Nephron (organoid): ENCODE measurements around the gene ANKRD24.
"Not testable (repeated sequence)": the region's sequence is repeated elsewhere in the genome, so short reads cannot be mapped to it uniquely, and the experiment has no call there.

Experiments
- H3K27ac Mint-ChIP-seq, 3 experiments: 2 replicates each; pipeline ENCODE4 v1.8.0; 2020; ENCODE audit warnings: mixed read lengths in 3 of 3, mild to moderate bottlenecking in 2 of 3, moderate library complexity in 1 of 3
- H3K27me3 Mint-ChIP-seq: 2 replicates; pipeline ENCODE4 v1.8.0; 2021; ENCODE audit warnings: low read depth, mild to moderate bottlenecking, moderate library complexity, mixed read lengths
- H3K36me3 Mint-ChIP-seq: 2 replicates; pipeline ENCODE4 v1.8.0; 2020; ENCODE audit warnings: low read depth, mixed read lengths
- H3K4me1 Mint-ChIP-seq: 2 replicates; pipeline ENCODE4 v1.8.0; 2020; ENCODE audit warnings: mixed read lengths
- H3K4me3 Mint-ChIP-seq, 3 experiments: 2 replicates each; pipeline ENCODE4 v1.8.0; 2020; ENCODE audit warnings: mild to moderate bottlenecking in 3 of 3, mixed read lengths in 3 of 3, moderate library complexity in 2 of 3
- H3K9me3 Mint-ChIP-seq: 2 replicates; pipeline ENCODE4 v1.8.0; 2020; ENCODE audit warnings: mixed read lengths
- CTCF ChIP-seq, 3 experiments: fragments of 200-600 bp; sonication (generic); IDR thresholded peaks; one replicate each; pipeline ENCODE4 v1.5.0; 2021; ENCODE audit warnings: antibody characterized with exemption in 3 of 3; ENCODE audit not compliant: unreplicated experiment in 3 of 3

The ANKRD24 gene

DNA sequence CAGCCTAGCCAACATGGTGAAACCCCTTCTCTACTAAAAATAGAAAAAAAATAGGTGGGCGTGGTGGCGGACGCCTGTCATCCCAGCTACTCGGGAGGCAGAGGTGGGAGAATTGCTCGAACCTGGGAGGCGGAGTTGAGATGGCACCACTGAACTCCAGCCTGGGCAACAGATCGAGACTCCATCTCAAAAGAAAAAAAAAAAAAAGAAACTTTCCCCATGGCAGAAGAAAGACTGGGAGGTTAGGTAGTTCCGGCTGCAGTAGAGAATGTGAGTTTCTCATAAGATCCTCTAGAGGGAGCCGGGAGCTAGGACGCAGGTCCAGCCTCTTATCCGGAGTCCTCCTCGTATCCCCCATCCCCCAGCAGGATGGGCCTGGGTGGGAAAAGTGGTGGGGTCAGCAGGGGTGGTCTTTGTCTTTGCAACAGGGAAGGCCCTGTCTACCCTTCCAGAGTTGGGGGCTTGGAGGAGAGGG is 42.2 kb upstream of the ANKRD24 start:
- Mint-ChIP-seq H3K27me3 (peaks cover 26% of the 10 kb centered on the region), H3K27ac (no peak overlapping the region), H3K4me3 (no peak overlapping the region), H3K36me3 (no peaks in the 10 kb centered on the region), H3K4me1 (no peaks in the 10 kb centered on the region), H3K9me3 (no peaks in the 10 kb centered on the region)
- TF ChIP-seq CTCF (IDR thresholded peaks at IDR 0.05; ENCODE audit: unreplicated experiment in 3 of 3), result peak; percentile 42 to 57 (median 55)

DNA sequence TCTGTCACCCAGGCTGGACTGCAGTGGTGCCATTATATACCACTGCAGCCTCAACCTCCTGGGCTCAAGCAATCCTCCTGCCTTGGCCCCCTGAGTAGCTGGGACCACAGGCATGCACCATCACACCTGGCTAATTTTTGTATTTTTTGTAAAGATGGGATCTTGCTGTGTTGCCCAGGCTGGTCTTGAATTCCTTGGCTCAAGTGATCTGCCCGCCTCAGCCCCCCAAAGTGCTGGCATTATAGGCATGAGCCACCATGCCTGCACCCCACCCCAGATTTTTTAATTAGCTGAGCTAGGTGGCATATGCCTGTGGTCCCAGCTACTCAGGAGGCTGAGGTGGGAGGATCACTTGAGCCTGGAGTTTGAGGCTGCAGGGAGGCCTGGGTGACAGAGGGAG is 39.6 kb upstream of the ANKRD24 start:
- not testable (repeated sequence) for H3K27ac Mint-ChIP-seq, H3K4me3 Mint-ChIP-seq, H3K36me3 Mint-ChIP-seq, H3K9me3 Mint-ChIP-seq, H3K4me1 Mint-ChIP-seq
- peaks cover 48% of the 10 kb centered on the region for H3K27me3 Mint-ChIP-seq

DNA sequence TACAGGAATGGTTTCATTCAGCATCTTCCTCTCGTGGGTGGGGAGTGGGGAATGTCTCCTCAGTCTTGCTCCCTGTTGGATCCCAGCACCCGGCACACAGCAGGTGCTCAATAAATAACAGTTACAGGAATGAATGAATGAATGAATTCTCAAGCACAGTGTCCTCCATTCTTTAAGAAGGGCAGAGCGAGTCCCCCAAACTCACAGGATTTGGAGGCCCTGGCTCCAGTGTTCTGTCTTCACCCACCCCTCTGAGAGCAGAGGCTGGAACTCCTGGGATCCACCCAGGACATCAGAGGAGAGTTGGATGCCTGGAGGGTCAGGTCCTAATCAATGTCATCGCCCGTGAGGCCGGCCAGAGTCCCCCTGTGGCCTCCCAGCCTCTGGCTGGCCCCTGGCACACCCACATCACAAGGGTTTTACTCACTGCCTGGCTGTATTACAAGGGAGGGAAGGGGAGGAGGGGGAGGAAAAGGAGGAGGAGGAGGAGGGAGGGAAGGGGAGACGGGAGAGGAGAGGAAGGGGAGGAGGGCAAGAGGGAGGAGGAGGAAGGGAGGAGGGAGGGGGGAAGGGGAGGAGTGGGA is 37.7 kb upstream of the ANKRD24 start:
- no peak overlapping the region for H3K27ac Mint-ChIP-seq
- peaks cover 51% of the 10 kb centered on the region for H3K27me3 Mint-ChIP-seq
- no peaks in the 10 kb centered on the region for H3K36me3 Mint-ChIP-seq
- TF ChIP-seq CTCF (IDR thresholded peaks at IDR 0.05; ENCODE audit: unreplicated experiment in 3 of 3), result no peak
- no peaks in the 10 kb centered on the region for H3K9me3 Mint-ChIP-seq
- H3K4me3 Mint-ChIP-seq, result no peak overlapping the region
- H3K4me1 Mint-ChIP-seq, result no peaks in the 10 kb centered on the region

GRCh38 chr19:4149518-4150288 is 32.8 kb upstream of the ANKRD24 start:
- H3K9me3 Mint-ChIP-seq, result no peaks in the 10 kb centered on the region

DNA sequence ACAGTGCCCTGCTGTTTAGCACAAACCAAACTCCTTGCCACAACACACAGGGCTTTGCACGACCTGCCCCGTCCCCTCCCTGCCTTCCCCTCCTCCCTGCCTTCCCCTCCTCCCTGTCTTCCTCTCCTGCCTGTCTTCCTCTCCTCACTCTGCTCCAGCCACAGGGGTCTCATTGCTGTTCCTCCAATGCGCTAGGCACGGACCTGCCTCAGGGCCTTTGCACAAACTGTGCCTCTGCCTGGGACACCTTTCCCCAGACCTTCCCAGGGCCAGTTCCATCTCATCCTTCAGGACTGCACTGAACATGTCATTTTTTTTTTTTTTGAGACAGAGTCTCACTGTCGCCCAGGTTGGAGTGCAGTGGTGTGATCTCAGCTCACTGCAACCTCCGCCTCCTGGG is 30.9 kb upstream of the ANKRD24 start:
- Mint-ChIP-seq H3K36me3 (no peaks in the 10 kb centered on the region), H3K9me3 (no peaks in the 10 kb centered on the region), H3K4me3 (no peak overlapping the region), H3K27me3 (peaks cover 60% of the 10 kb centered on the region), H3K27ac (no peak overlapping the region), H3K4me1 (no peaks in the 10 kb centered on the region)
- TF ChIP-seq CTCF (IDR thresholded peaks at IDR 0.05; ENCODE audit: unreplicated experiment in 3 of 3), result no peak

More at GRCh38 chr19:4149518-4150288, 32.8 kb upstream of the ANKRD24 start:
- no peaks in the 10 kb centered on the region for H3K4me1 Mint-ChIP-seq
- H3K27ac Mint-ChIP-seq, result no peak overlapping the region
- H3K27me3 Mint-ChIP-seq, result peaks cover 65% of the 10 kb centered on the region
- H3K36me3 Mint-ChIP-seq, result no peaks in the 10 kb centered on the region
- no peak for TF ChIP-seq CTCF (IDR thresholded peaks at IDR 0.05; ENCODE audit: unreplicated experiment in 3 of 3)
- H3K4me3 Mint-ChIP-seq, result no peak overlapping the region

- no peak for TF ChIP-seq CTCF (IDR thresholded peaks at IDR 0.05; ENCODE audit: unreplicated experiment in 3 of 3)
- Mint-ChIP-seq H3K9me3 (no peaks in the 10 kb centered on the region), H3K4me3 (no peak overlapping the region), H3K4me1 (no peaks in the 10 kb centered on the region), H3K27me3 (peaks cover 52% of the 10 kb centered on the region), H3K27ac (no peak overlapping the region), H3K36me3 (no peaks in the 10 kb centered on the region)
These were observed 30.1 kb upstream of the ANKRD24 start for GRCh38 chr19:4152241-4152998.
